NCI-H1436 treated with DMSO at 0.1 percent for 48 hours (cell line): ENCODE results near the gene PCDHGA6.
"Not testable (repeated sequence)": the region's sequence is repeated elsewhere in the genome, so short reads cannot be mapped to it uniquely, and the experiment has no call there.

Experiments
- DNase-seq: peaks from one replicate; lab custom pipeline; 2025; lab: John Stamatoyannopoulos, UW

PCDHGA6 gene

DNA sequence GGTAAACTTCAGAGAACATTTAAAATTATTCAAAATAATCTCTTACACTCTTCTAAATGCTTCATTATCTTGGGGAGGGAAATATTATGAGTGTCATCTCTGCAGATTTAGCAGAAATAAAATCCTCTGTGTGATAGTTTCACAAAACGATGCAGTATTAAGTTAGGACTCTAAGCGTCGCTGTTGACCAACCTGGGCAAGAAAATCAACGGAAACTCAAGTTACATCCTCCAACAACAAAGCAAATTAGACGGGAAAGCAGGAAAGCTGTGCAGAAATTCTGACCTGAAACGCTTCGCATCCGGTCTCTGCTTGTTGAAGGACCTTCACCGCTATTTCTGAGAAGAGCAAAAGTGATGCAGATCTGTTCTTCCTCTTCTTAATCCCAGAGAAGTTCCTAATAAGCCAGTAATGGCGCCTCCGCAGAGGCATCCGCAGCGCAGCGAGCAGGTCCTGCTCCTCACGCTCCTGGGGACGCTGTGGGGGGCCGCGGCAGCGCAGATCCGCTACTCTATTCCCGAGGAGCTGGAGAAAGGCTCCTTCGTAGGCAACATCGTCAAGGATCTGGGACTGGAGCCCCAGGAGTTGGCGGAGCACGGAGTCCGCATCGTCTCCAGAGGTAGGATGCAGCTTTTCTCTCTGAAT lies at the start of gene PCDHGA6:
Gene PCDHGA6, plus strand, starts transcription at position 219 of the 645 bp plus-strand sequence. Its CDS starts 193 bp downstream, at position 412.
- no peak for DNase-seq

DNA sequence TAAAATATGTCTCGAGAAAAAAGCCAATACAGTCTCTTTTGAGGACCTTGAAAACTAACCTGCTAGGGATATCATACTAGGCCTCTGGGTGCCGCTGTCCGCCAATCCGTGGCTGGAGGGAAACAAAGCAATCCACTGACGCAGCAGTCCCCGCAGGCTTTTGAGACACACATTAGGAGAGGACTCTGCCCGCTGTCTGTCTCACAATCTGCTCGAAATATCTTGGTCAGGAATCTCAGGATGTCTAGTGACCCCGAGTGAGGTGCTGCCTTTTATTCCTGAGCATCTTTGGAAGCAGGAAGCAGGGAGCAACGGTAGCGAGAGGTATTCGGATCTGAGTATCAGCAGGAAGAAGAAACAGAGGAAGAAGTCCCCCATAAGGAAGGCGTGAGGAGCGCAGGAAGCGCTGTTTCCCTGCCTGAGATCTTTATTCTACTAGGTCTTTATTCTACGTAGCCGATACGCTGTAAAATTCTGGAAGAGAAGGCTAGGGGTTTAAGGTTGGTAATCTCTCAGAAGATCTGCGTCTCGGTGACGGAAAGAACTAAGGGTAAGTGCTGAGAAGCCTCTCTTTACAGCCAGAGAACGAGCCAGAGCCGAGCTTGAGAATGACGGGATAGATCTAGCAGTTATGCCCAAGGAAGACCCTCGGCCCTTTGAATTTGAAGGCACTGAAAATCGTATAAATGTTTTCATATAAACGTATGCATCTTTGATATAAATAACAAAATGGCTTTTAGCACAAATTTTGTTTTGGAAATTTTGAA lies 47.4 kb upstream of the PCDHGA6 start:
- DNase-seq = no peak

DNA sequence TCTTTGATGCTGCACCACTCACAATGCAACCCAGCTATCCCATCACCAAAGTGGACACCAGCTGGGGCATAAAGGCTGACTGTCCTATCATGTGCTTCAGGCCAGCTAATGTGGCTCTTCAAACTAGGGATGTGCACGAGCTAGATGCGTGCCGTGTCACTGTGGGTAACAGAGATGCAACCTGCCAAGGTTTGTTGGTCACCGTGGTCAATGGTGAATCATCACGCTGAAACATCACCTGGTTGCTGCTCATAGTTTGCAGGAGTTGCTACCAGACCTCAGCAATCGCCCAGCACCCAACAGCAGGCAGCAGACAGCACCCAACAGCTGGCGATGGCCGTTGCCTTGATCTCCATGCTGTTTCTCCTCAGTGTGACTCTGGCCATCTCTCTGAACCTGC lies 45.5 kb upstream of the PCDHGA6 start:
- no peak for DNase-seq

DNA sequence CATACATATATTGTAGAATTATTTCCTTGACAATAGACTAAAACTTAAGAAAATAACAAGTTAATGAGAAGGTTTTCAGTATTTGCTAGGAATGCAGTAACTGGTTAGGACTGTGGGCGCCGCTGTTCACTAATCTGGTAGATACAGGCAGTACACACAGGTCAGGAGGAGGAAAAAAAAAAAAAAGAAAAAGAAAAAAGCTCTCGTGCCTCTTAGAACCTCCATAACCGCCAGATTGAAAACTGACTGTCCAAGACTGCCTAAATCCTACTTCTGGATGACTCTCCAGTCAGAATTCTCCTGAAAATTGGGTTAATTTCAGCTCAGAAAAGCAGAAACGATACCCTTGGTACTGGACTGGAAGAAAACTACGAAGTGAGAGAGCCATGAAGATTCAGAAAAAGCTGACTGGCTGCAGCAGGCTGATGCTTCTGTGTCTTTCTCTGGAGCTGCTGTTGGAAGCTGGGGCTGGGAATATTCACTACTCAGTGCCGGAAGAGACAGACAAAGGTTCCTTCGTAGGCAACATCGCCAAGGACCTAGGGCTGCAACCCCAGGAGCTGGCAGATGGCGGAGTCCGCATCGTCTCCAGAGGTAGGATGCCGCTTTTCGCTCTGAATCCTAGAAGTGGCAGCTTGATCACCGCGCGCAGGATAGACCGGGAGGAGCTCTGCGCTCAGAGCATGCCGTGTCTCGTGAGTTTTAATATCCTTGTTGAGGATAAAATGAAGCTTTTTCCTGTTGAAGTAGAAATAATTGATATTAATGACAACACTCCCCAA lies 43.2 kb upstream of the PCDHGA6 start, which contains the start of gene PCDHGA1:
Gene PCDHGA1, plus strand, starts transcription at position 216 of the 782 bp plus-strand sequence.
- DNase-seq = no peak

DNA sequence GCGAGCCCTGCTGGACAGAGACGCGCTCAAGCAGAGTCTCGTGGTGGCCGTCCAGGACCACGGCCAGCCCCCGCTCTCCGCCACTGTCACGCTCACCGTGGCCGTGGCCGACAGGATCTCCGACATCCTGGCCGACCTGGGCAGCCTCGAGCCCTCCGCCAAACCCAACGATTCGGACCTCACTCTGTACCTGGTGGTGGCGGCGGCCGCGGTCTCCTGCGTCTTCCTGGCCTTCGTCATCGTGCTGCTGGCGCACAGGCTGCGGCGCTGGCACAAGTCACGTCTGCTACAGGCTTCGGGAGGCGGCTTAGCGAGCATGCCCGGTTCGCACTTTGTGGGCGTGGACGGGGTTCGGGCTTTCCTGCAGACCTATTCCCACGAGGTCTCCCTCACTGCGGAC lies 41.1 kb upstream of the PCDHGA6 start:
- not testable (repeated sequence) for DNase-seq

DNA sequence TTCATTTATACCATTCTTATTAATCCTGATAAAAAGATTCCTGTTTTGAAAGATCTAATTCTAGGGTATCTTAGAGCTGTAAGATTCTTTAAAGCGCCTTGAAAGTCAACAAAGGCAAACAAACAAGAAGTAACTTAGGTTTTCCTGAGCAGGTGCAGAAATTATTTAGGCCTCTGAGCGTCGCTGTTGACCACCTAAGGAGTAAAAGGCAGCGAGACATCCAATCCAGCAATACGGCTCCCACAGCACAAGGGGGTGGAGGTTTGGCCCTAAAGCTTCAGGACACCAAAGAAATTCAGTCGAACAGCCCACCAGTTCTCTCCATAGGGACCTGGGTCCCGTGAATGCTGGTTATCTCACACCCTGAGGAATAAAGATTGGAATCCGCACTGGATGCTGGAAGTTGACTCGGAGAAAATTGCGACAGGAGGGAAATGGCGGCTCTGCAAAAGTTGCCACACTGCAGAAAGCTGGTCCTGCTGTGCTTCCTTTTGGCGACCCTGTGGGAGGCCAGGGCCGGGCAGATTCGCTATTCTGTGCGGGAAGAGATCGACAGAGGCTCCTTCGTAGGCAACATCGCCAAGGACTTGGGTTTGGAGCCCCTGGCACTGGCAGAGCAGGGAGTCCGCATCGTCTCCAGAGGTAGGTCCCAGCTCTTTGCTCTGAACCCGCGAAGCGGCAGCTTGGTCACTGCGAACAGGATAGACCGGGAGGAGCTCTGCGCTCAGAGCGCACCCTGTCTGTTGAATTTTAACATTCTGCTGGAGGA lies 35.0 kb upstream of the PCDHGA6 start, which contains the start of gene PCDHGA2:
Gene PCDHGA2, plus strand, starts transcription at position 223 of the 769 bp plus-strand sequence.
- DNase-seq = no peak

DNA sequence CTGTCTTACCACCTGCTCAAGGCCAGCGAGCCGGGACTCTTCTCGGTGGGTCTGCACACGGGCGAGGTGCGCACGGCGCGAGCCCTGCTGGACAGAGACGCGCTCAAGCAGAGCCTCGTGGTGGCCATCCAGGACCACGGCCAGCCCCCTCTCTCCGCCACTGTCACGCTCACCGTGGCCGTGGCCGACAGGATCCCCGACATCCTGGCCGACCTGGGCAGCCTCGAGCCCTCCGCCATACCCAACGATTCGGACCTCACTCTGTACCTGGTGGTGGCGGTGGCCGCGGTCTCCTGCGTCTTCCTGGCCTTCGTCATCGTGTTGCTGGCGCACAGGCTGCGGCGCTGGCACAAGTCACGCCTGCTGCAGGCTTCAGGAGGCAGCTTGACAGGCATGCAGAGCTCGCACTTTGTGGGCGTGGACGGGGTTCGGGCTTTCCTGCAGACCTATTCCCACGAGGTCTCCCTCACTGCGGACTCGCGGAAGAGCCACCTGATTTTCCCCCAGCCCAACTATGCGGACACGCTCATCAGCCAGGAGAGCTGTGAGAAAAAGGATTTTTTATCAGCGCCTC lies 32.8 kb upstream of the PCDHGA6 start:
- DNase-seq = not testable (repeated sequence)

DNA sequence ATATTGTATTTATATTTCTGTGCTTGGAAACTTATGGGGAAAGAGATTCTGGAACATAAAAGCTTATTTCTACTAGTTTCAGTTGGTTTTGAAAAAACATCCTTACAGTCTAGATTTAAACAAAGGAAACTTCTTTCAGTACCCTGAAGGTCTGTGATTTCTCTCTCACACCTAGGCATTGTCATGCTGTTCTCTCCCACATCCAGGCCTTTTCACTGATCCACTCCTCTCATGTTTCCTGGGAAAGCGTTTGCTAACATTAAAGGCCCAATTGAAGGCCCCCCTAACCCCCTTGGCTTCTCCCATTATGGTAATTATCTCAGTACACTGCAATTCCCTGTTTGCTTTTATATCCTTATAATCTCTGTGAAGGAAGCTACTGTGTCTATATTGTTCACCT lies 30.9 kb upstream of the PCDHGA6 start:
- no peak for DNase-seq

DNA sequence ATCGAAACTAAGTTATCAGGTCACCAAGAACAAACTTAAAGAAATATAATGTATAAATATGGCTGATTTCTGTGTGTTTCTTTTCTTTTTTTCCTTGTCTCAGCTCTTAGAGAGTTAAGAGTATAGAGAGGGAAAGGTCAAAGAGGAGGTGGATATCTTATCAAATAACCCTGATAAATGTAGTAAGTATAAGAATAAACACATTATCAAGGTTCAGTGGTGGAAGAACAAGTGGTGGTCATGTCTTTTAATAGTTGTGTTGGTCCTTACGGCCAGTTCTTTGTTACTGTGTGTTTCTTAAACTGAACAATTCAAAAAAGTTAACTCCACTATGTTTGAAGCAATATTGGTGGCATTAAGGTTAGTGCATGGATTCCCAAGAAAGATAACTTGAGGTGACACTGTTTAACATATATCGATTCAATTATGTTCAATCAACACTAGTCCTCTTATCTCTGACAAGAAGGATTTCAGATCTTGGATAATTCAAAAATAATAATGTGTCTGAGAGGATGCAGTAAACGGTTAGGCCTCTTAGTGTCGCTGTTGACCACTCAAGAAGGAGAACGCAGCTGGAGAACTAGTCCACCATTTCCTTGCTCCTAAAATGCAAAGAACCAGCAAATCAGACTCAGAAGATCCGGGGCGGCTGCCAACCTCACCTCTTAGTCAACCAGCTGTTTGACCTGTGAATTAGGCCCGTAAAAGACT lies 30.3 kb upstream of the PCDHGA6 start, which contains the start of gene PCDHGA3:
Gene PCDHGA3, plus strand, starts transcription at position 588 of the 711 bp plus-strand sequence. CDS start 205 bp downstream, outside the sequence.
- DNase-seq = no peak

DNA sequence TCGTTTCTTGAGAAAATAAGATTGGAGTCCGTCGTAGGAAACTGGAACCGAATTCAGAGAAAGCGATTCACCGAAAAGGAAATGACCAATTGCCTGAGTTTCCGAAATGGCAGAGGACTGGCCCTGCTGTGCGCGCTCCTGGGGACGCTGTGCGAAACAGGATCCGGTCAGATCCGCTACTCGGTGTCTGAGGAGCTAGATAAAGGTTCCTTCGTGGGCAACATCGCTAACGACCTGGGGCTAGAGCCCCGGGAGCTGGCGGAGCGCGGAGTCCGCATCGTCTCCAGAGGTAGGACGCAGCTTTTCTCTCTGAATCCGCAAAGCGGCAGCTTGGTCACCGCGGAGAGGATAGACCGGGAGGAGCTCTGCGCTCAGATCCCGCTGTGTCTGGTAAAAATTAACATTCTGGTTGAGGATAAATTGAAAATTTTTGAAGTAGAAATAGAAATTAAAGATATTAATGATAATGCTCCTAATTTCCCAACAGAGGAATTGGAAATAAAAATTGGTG lies 29.7 kb upstream of the PCDHGA6 start:
- DNase-seq = no peak

DNA sequence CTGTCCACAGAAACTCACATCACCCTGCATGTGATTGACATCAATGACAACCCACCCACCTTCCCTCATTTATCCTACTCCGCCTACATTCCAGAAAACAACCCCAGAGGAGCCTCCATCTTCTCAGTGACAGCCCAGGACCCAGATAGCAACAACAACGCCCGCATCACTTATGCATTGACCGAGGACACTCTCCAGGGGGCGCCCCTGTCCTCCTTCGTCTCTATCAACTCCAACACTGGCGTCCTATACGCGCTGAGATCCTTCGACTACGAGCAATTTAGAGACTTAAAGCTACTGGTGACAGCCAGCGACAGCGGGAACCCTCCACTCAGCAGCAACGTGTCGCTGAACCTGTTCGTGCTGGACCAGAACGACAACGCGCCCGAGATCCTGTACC lies 28.4 kb upstream of the PCDHGA6 start:
- DNase-seq = no peak

DNA sequence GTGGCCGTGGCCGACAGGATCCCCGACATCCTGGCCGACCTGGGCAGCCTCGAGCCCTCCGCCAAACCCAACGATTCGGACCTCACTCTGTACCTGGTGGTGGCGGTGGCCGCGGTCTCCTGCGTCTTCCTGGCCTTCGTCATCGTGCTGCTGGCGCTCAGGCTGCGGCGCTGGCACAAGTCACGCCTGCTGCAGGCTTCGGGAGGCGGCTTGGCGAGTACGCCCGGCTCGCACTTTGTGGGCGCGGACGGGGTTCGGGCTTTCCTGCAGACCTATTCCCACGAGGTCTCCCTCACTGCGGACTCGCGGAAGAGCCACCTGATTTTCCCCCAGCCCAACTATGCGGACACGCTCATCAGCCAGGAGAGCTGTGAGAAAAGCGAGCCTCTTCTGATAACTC lies 27.7 kb upstream of the PCDHGA6 start:
- not testable (repeated sequence) for DNase-seq

DNA sequence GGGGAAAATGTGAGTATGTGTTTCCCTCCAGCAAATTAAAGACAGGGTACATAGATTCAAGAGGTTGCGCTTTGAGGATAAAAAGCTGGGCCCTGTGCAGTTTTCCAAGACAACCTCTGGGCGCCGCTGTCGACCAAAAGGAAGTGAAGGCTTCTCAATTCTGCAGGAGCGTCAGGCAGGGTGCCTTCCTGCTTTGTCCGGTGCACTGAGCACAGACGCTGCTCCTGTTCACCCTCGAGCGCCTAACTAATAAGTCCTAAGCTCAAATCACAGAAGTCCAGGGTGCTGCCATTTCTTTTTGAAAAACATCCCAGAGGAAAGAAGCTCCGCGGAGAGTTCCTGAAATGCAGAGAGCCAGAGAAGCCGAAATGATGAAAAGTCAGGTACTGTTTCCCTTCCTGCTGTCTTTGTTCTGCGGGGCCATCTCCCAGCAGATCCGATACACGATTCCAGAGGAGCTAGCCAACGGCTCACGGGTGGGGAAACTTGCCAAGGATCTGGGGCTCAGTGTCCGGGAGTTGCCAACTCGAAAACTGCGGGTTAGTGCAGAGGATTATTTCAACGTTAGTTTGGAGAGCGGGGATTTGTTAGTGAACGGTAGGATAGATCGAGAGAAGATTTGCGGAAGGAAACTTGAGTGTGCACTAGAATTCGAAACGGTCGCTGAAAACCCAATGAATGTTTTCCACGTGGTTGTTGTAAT lies 23.6 kb upstream of the PCDHGA6 start, which contains the start of gene PCDHGB1:
Gene PCDHGB1, plus strand, starts transcription at position 183 of the 703 bp plus-strand sequence. Its CDS starts 162 bp downstream, at position 345.
- DNase-seq = peak; percentile 37

DNA sequence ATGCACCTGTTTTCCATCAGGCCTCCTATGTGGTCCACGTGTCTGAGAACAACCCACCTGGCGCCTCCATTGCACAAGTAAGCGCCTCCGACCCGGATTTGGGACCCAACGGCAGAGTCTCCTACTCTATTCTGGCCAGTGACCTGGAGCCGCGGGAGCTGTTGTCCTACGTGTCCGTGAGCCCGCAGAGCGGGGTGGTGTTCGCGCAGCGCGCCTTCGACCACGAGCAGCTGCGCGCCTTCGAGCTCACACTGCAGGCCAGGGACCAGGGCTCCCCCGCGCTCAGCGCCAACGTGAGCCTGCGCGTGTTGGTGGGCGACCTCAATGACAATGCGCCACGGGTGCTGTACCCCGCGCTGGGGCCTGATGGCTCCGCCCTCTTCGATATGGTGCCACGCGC lies 22.1 kb upstream of the PCDHGA6 start:
- DNase-seq = no peak

DNA sequence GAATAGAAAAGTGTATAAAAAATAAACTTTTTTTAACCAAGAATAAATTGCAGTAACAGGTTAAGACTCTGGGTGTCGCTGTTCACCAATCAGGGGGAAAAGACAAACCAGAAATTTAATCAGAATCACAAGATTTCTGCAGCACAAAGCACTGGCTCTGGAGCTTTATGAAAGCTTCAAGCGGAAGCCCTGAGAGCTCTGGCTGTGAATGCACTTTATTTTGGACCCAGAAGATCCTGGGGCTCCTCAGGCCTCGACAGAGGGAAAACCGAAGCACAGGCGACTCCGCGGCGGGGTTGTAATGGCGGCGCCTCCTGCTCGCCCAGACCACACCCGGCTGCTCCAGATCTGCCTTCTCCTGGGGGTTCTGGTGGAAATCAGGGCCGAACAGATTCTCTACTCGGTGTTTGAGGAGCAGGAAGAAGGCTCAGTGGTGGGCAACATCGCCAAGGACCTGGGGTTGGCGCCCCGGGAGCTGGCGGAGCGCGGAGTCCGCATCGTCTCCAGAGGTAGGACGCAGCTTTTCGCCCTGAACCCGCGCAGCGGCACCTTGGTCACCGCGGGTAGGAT lies 18.7 kb upstream of the PCDHGA6 start, which contains the start of gene PCDHGA4:
Gene PCDHGA4, plus strand, starts transcription at position 122 of the 570 bp plus-strand sequence. Its CDS starts 87 bp downstream, at position 209.
- DNase-seq = no peak

DNA sequence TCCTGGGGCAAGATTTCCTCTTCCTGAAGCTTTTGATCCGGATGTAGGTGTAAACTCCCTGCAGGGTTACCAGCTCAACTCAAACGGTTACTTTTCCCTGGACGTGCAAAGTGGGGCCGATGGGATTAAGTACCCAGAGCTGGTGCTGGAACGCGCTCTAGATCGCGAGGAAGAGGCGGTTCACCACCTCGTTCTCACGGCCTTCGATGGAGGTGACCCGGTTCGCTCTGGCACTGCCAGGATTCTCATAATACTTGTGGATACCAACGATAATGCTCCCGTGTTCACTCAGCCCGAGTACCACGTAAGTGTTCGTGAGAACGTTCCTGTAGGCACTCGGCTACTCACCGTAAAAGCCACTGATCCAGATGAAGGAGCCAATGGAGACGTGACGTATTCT lies 18.1 kb upstream of the PCDHGA6 start:
- DNase-seq = no peak

DNA sequence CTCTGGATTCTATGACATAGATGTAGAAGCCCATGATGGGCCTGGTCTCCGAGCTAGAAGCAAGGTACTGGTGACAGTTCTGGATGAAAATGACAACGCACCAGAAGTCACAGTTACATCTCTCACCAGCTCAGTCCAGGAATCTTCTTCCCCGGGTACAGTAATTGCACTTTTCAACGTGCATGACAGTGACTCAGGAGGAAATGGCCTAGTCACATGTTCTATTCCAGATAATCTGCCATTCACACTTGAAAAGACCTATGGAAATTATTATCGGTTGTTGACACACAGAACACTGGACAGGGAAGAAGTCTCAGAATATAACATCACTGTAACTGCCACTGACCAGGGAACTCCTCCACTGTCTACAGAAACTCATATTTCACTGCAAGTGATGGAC lies 17.6 kb upstream of the PCDHGA6 start:
- no peak for DNase-seq

DNA sequence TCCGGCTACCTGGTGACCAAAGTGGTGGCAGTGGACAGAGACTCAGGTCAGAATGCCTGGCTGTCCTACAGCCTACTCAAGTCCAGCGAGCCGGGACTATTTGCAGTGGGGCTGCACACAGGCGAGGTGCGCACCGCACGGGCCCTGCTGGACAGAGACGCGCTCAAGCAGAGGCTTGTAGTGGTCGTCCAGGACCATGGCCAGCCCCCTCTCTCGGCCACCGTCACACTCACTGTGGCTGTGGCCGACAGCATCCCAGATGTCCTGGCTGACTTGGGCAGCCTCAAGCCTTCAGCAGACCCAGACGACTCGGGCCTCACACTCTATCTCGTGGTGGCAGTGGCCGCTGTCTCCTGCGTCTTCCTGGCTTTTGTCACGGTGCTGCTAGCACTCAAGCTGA lies 16.7 kb upstream of the PCDHGA6 start:
- no peak for DNase-seq

DNA sequence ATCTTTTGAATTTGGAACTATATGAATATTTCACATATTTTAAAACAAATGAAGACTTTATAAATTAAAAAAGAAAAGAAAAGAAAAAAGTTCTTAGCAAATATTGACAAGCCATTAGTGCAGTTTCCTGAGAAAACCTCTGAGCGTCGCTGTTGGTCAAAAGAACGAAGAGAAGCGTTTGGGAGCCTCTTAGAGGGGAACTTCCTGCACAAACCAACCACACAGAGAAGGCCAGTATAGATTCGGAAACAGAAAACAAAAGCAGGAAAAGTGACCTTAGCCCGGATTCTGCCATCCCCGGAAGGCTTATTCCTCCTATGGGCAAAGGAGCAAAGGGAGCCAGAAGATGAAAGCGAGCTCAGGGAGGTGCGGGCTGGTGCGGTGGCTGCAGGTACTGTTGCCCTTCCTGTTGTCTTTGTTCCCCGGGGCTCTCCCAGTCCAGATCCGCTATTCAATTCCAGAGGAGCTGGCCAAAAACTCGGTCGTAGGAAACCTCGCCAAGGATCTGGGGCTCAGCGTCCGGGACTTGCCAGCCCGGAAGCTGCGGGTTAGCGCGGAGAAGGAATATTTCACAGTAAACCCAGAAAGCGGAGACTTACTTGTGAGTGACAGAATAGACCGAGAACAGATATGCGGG lies 13.8 kb upstream of the PCDHGA6 start, which contains the start of gene PCDHGB2:
Gene PCDHGB2, plus strand, starts transcription at position 205 of the 637 bp plus-strand sequence. Its CDS starts 142 bp downstream, at position 347.
- DNase-seq = no peak
